HCT116 (cell line): ENCODE results near the gene PNLIP. TPM values are rescaled to one million over a fixed set of nuclear protein-coding genes. Genes with fewer than 3 reads are reported as not detected.

ENCODE experiments used
- ATAC-seq: fragments of 200-7000 bp; cut with Tn5 transposase; 2 replicates; pipeline ENCODE4 v1.9.1; 2020; ENCODE audit warnings: mild to moderate bottlenecking, moderate library complexity
- BruUV-seq: library from RNA; stranded (reverse); fragments of 400-500 nt; replicated peaks from 2 replicates; lab custom pipeline; 2021; lab: Mats Ljungman, UMichigan
- CTCF ChIA-PET: fragments of 300-600 bp; sonication (Branson Sonifier 250); formaldehyde crosslinking; loops from one replicate; lab custom pipeline; 2021; ENCODE audit warnings: antibody characterized with exemption; lab: Charles Lee
- POLR2A ChIA-PET: fragments of 300-600, 350-600 bp; sonication (Branson Sonifier 250); formaldehyde crosslinking; loops from one replicate; lab custom pipeline; 2021; ENCODE audit warnings: antibody characterized with exemption; lab: Charles Lee
- RAD21 ChIA-PET, 2 experiments: fragments of 300-600 bp; sonication (Branson Sonifier 250); formaldehyde crosslinking; loops; one replicate each; lab custom pipeline; 2023; ENCODE audit warnings: low total read pairs in 2 of 2; ENCODE audit not compliant: uncharacterized antibody in 2 of 2, unreplicated experiment in 2 of 2, low non-redundant PET in 1 of 2; lab: Charles Lee
- DNase-seq: peaks from one replicate; pipeline ENCODE4 v3.0.0-alpha.2; 2010; ENCODE audit warnings: low read depth, low spot score
- H2AFZ ChIP-seq: fragments of 200-600 bp; shearing (Covaris generic), sonication (generic); 2 replicates; pipeline ENCODE4 v1.6.1; 2017; ENCODE audit warnings: low read depth, mixed run types, mixed read lengths, antibody characterized with exemption, low read length; ENCODE audit not compliant: poor library complexity, severe bottlenecking
- H3K27ac ChIP-seq: 2 replicates; pipeline ENCODE4 v1.5.1; 2012; ENCODE audit warnings: low read depth, low read length
- H3K27me3 ChIP-seq: fragments of 200-600 bp; sonication (generic); 2 replicates; pipeline ENCODE4 v1.6.1; 2016; ENCODE audit warnings: mixed run types, low read length, mixed read lengths; ENCODE audit not compliant: insufficient read depth
- H3K36me3 ChIP-seq, 2 experiments: fragments of 200-500 bp in 1 of 2; fragments of 200-600 bp in 1 of 2; sonication (Bioruptor generic) in 1 of 2; sonication (generic) in 1 of 2; 2 replicates each; pipeline versions ENCODE4 v1.5.1 to v1.6.1; 2014 to 2016; ENCODE audit warnings: low read length in 2 of 2, inconsistent platforms in 1 of 2, mixed read lengths in 1 of 2, mixed run types in 1 of 2; ENCODE audit not compliant: insufficient read depth in 2 of 2, control insufficient read depth in 1 of 2
- H3K4me1 ChIP-seq, 2 experiments: fragments of 200-600 bp in 1 of 2; sonication (generic) in 1 of 2; 2 replicates each; pipeline versions ENCODE4 v1.5.1 to v1.6.1; 2012 to 2017; ENCODE audit warnings: low read length in 2 of 2, inconsistent platforms in 1 of 2, mild to moderate bottlenecking in 1 of 2, mixed read lengths in 1 of 2, mixed run types in 1 of 2, moderate library complexity in 1 of 2; ENCODE audit not compliant: insufficient read depth in 2 of 2, control insufficient read depth in 1 of 2
- H3K4me2 ChIP-seq: fragments of 200-600 bp; sonication (generic); 2 replicates; pipeline ENCODE4 v1.6.1; 2017; ENCODE audit warnings: mixed run types, low read length, mixed read lengths
- H3K4me3 ChIP-seq, 2 experiments: fragments of 200-600 bp in 1 of 2; sonication (generic) in 1 of 2; replicated peaks in 1 of 2; 2 replicates each; pipeline ENCODE4 v1.5.1; 2011 to 2016; ENCODE audit warnings: low read length in 2 of 2, control low read depth in 1 of 2, low read depth in 1 of 2, mild to moderate bottlenecking in 1 of 2, mixed read lengths in 1 of 2, mixed run types in 1 of 2
- H3K79me2 ChIP-seq: fragments of 200-600 bp; sonication (generic); 2 replicates; pipeline ENCODE4 v1.6.1; 2017; ENCODE audit warnings: mild to moderate bottlenecking, mixed run types, low read length, moderate library complexity, mixed read lengths; ENCODE audit not compliant: insufficient read depth
- H3K9ac ChIP-seq: fragments of 200-600 bp; sonication (generic); 2 replicates; pipeline ENCODE4 v1.6.1; 2016; ENCODE audit warnings: low read length, mixed read lengths
- H3K9me2 ChIP-seq: fragments of 200-600 bp; sonication (generic), shearing (Covaris generic); 2 replicates; pipeline ENCODE4 v1.6.1; 2017; ENCODE audit warnings: mixed run types, mild to moderate bottlenecking, moderate library complexity; ENCODE audit not compliant: insufficient read depth
- H3K9me3 ChIP-seq, 2 experiments: fragments of 200-500 bp in 1 of 2; fragments of 200-600 bp in 1 of 2; sonication (Bioruptor generic) in 1 of 2; sonication (generic) in 1 of 2; 2 replicates each; pipeline ENCODE4 v1.6.1; 2014 to 2017; ENCODE audit warnings: low read length in 2 of 2, mixed read lengths in 2 of 2, inconsistent platforms in 1 of 2, low read depth in 1 of 2, mild to moderate bottlenecking in 1 of 2, mixed run types in 1 of 2, moderate library complexity in 1 of 2; ENCODE audit not compliant: control insufficient read depth in 1 of 2, insufficient read depth in 1 of 2
- H4K20me1 ChIP-seq: fragments of 200-600 bp; sonication (generic), shearing (Covaris generic); 2 replicates; pipeline ENCODE4 v1.6.1; 2017; ENCODE audit warnings: mixed run types, mild to moderate bottlenecking, moderate library complexity; ENCODE audit not compliant: insufficient read depth
- CBX3 ChIP-seq: IDR thresholded peaks from 2 replicates; pipeline ENCODE4 v1.6.1; 2012; ENCODE audit warnings: low read depth
- CEBPB ChIP-seq: IDR thresholded peaks from 2 replicates; pipeline ENCODE4 v1.6.1; 2012; ENCODE audit warnings: low read depth
- EGR1 ChIP-seq: IDR thresholded peaks from 2 replicates; pipeline ENCODE4 v1.6.1; 2012; ENCODE audit warnings: low read depth
- FOSL1 ChIP-seq: IDR thresholded peaks from 2 replicates; pipeline ENCODE4 v1.6.1; 2012; ENCODE audit warnings: low read depth
- MAX ChIP-seq: IDR thresholded peaks from 2 replicates; pipeline ENCODE4 v1.6.1; 2012
- POLR2AphosphoS5 ChIP-seq: IDR thresholded peaks from 2 replicates; pipeline ENCODE4 v1.6.1; 2011; ENCODE audit warnings: mild to moderate bottlenecking, low read depth, low read length, moderate library complexity
- RAD21 ChIP-seq: IDR thresholded peaks from 2 replicates; pipeline ENCODE4 v1.6.1; 2012; ENCODE audit warnings: low read depth, mild to moderate bottlenecking
- SP1 ChIP-seq: IDR thresholded peaks from 2 replicates; pipeline ENCODE4 v1.6.1; 2012; ENCODE audit warnings: low read depth
- SRF ChIP-seq: IDR thresholded peaks from 2 replicates; pipeline ENCODE4 v1.6.1; 2012; ENCODE audit warnings: low read depth
- TCF7L2 ChIP-seq: IDR thresholded peaks from 2 replicates; pipeline ENCODE4 v1.7.0; 2011; ENCODE audit warnings: borderline replicate concordance, inconsistent platforms; ENCODE audit not compliant: insufficient read depth, insufficient read length; ENCODE audit errors: extremely low read depth
- ZNF274 ChIP-seq: fragments of 200-500 bp; sonication (Bioruptor generic); IDR thresholded peaks from 2 replicates; pipeline ENCODE4 v1.6.1; 2014; ENCODE audit warnings: mild to moderate bottlenecking, low read depth, low read length, inconsistent platforms
- intact Hi-C: fragments of 100-400 bp; cut with micrococcal nuclease; formaldehyde crosslinking; loops from 2 replicates; pipeline ENCODE4 v1.10.0; 2022
- total RNA-seq: library from RNA; stranded (reverse); gene quantifications from one replicate; pipeline ENCODE4 v1.2.1, GENCODE V29; 2021; ENCODE audit not compliant: unreplicated experiment
- TF ChIP-seq, protein P1 (sequence below), 3 experiments: fragments of 200-600 bp in 1 of 3; sonication (generic) in 1 of 3; IDR thresholded peaks in 2 of 3; conservative IDR thresholded peaks in 1 of 3; 2 replicates each; pipeline ENCODE4 v1.5.1; 2012 to 2017; ENCODE audit warnings: low read depth in 2 of 3, low read length in 2 of 3, antibody characterized with exemption in 1 of 3, borderline replicate concordance in 1 of 3, control low read depth in 1 of 3, mild to moderate bottlenecking in 1 of 3, mixed read lengths in 1 of 3, mixed run types in 1 of 3, moderate library complexity in 1 of 3; ENCODE audit not compliant: insufficient read depth in 1 of 3
- TF ChIP-seq, protein P2 (sequence below): IDR thresholded peaks from 2 replicates; pipeline ENCODE4 v1.6.1; 2012; ENCODE audit warnings: low read depth

The PNLIP gene
- total RNA-seq, 1 experiment from 2014 or later = 1.3 TPM

DNA sequence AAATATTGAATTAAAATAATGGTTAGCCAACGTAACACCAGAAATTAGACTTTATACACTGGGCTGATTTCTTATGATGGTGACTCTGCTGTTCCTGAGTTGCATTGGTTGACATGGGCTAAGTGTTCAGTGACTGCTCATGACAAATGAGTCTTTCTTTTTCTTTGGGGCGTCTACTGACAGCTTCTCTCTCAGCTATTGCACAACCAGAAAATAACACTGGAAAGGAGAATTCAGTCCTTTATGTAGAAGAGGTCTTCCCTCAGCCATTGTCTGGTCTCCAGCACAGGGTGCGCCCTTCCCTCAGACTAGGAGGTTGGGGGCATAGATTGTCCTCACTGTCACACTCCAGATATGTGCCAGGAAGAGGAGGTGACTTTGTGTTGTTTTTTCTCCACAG is 21.6 kb downstream of the PNLIP start:
- ChIA-PET POLR2A (no interaction called here), CTCF (no interaction called here), RAD21 (no interaction called here)
- Histone ChIP-seq H3K9me2 (no peaks in the 10 kb centered on the region), H3K4me3 (no peak overlapping the region), H2AFZ (no peak overlapping the region), H3K79me2 (no peaks in the 10 kb centered on the region), H3K4me2 (no peak overlapping the region), H3K36me3 (no peaks in the 10 kb centered on the region), H3K27me3 (peaks cover 24% of the 10 kb centered on the region), H3K9me3 (no peaks in the 10 kb centered on the region), H3K27ac (no peak overlapping the region), H3K4me1 (no peaks in the 10 kb centered on the region), H4K20me1 (no peaks in the 10 kb centered on the region), H3K9ac (no peak overlapping the region)
- ATAC-seq (no peak), DNase-seq (no peak)
- no TSS peak for BruUV-seq
- TF ChIP-seq, protein P1, sequence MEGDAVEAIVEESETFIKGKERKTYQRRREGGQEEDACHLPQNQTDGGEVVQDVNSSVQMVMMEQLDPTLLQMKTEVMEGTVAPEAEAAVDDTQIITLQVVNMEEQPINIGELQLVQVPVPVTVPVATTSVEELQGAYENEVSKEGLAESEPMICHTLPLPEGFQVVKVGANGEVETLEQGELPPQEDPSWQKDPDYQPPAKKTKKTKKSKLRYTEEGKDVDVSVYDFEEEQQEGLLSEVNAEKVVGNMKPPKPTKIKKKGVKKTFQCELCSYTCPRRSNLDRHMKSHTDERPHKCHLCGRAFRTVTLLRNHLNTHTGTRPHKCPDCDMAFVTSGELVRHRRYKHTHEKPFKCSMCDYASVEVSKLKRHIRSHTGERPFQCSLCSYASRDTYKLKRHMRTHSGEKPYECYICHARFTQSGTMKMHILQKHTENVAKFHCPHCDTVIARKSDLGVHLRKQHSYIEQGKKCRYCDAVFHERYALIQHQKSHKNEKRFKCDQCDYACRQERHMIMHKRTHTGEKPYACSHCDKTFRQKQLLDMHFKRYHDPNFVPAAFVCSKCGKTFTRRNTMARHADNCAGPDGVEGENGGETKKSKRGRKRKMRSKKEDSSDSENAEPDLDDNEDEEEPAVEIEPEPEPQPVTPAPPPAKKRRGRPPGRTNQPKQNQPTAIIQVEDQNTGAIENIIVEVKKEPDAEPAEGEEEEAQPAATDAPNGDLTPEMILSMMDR (IDR thresholded peaks at IDR 0.05 in 2 of 3, conservative IDR thresholded peaks at IDR 0.05 in 1 of 3; ENCODE audit: borderline replicate concordance in 1 of 3, insufficient read depth in 1 of 3, low read depth in 2 of 3, low read length in 2 of 3) = no peak
- TF ChIP-seq CBX3 = no peak
- intact Hi-C loops = no loop called here

DNA sequence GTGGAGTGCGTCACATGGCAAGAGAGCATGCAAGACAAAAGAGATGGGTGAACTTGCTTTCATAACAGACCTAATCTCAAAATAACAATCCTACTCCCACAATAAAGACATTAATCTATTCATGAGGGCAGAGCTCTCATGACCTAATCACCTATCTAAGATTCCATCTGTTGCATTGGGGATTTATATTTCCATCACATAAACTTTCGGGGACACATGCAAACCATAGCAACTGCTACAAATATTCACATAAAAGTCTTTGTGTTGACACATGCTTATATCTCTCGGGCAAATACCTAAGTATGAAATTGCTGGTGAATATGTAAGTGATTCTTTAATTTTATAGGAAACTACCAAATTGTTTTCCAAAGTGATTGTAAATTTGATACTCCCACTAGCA is 29.1 kb downstream of the PNLIP start:
- ChIA-PET CTCF (no interaction called here), RAD21 (no interaction called here), POLR2A (no interaction called here)
- H3K79me2 ChIP-seq = no peaks in the 10 kb centered on the region
- BruUV-seq = no TSS peak
- H3K9me2 ChIP-seq = no peaks in the 10 kb centered on the region
- no peaks in the 10 kb centered on the region for H3K9me3 ChIP-seq
- no peaks in the 10 kb centered on the region for H4K20me1 ChIP-seq
- no peak overlapping the region for H2AFZ ChIP-seq
- no peak overlapping the region for H3K27ac ChIP-seq
- DNase-seq (no peak), ATAC-seq (no peak)
- intact Hi-C loops = no loop called here
- no peak overlapping the region for H3K9ac ChIP-seq
- peaks cover 35% of the 10 kb centered on the region for H3K27me3 ChIP-seq
- no peak overlapping the region for H3K4me2 ChIP-seq
- H3K4me1 ChIP-seq = no peaks in the 10 kb centered on the region
- H3K4me3 ChIP-seq = no peak overlapping the region
- H3K36me3 ChIP-seq = no peaks in the 10 kb centered on the region
- TF ChIP-seq MAX (no peak), ZNF274 (no peak), RAD21 (no peak), SP1 (no peak), TCF7L2 (no peak), EGR1 (no peak), SRF (no peak), FOSL1 (no peak), CEBPB (no peak), POLR2AphosphoS5 (no peak), CBX3 (no peak)
- TF ChIP-seq, protein P2, sequence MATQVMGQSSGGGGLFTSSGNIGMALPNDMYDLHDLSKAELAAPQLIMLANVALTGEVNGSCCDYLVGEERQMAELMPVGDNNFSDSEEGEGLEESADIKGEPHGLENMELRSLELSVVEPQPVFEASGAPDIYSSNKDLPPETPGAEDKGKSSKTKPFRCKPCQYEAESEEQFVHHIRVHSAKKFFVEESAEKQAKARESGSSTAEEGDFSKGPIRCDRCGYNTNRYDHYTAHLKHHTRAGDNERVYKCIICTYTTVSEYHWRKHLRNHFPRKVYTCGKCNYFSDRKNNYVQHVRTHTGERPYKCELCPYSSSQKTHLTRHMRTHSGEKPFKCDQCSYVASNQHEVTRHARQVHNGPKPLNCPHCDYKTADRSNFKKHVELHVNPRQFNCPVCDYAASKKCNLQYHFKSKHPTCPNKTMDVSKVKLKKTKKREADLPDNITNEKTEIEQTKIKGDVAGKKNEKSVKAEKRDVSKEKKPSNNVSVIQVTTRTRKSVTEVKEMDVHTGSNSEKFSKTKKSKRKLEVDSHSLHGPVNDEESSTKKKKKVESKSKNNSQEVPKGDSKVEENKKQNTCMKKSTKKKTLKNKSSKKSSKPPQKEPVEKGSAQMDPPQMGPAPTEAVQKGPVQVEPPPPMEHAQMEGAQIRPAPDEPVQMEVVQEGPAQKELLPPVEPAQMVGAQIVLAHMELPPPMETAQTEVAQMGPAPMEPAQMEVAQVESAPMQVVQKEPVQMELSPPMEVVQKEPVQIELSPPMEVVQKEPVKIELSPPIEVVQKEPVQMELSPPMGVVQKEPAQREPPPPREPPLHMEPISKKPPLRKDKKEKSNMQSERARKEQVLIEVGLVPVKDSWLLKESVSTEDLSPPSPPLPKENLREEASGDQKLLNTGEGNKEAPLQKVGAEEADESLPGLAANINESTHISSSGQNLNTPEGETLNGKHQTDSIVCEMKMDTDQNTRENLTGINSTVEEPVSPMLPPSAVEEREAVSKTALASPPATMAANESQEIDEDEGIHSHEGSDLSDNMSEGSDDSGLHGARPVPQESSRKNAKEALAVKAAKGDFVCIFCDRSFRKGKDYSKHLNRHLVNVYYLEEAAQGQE = no peak
